ENCODE results near the gene MLH3. TPM values are rescaled to one million over a fixed set of nuclear protein-coding genes. Genes with fewer than 3 reads are reported as not detected.
A peak's percentile ranks its signal among the peaks of the same experiment; 100 is the strongest.

Gene MLH3
- polyA plus RNA-seq, 3 donors from 2014 or later = 0.38 to 12.9 (median 6.3) TPM

GRCh38 chr14:75041613-75042012, 9.7 kb downstream of the MLH3 start:
- Mint-ChIP-seq H3K4me3 (no peak overlapping the region), H3K4me1 (peaks cover 4 to 28% of the 10 kb centered on the region in 2 donors), H3K27ac (no peak overlapping the region), H3K27me3 (ENCODE audit: low read depth in 3 of 3) (no peaks in the 10 kb centered on the region), H3K36me3 (peaks cover 12 to 18% (median 15%) of the 10 kb centered on the region in 3 donors), H3K9me3 (no peaks in the 10 kb centered on the region)
- DNase-seq = no peak

DNA sequence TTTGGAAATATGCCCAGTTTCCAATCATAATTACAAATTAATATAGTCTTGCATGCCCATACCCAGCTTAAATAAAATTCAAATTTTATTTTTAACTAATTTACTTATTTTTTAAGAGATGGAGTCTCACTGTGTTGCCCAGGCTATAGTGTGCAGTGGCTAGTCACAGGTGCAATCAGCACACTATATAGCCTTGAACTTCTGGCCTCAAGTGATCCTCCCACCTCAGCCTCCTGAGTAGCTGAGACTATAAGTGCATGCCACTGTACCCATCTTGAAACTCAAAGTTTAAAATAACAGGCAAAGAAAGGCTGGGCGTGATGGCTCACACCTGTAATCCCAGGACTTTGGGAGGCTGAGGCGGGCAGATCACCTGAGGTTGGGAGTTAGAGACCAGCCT, 10.3 kb downstream of the MLH3 start:
- peaks cover 4 to 24% of the 10 kb centered on the region in 2 donors for H3K4me1 Mint-ChIP-seq
- no peak overlapping the region for H3K27ac Mint-ChIP-seq
- H3K27me3 Mint-ChIP-seq (ENCODE audit: low read depth in 3 of 3) = no peaks in the 10 kb centered on the region
- H3K9me3 Mint-ChIP-seq = no peaks in the 10 kb centered on the region
- H3K36me3 Mint-ChIP-seq = peaks cover 15 to 21% (median 16%) of the 10 kb centered on the region in 3 donors
- no peak overlapping the region for H3K4me3 Mint-ChIP-seq
- no peak for DNase-seq

DNA sequence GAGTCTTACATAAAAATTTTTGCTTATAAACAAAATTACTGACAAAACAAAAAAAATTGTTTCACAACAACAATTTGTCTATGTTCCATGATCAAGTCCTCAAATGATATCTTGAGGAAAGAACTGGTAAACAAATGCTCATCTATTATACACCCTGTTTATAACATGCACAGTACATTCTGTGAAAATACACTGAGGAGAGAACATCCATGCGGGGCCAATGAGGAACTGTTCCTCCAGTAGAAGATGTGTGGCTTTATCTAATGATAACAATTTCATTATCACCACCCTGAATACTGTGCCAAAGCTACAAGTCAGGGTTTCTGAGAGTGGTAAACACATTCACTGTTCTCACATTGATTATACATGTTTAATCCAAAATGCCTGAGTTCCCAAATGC, 10.8 kb downstream of the MLH3 start:
- Mint-ChIP-seq H3K4me3 (no peak overlapping the region), H3K9me3 (no peaks in the 10 kb centered on the region), H3K4me1 (peaks cover 2 to 19% of the 10 kb centered on the region in 2 donors), H3K36me3 (peaks cover 19 to 25% (median 20%) of the 10 kb centered on the region in 3 donors), H3K27ac (no peak overlapping the region), H3K27me3 (ENCODE audit: low read depth in 3 of 3) (no peaks in the 10 kb centered on the region)
- no peak for DNase-seq

DNA sequence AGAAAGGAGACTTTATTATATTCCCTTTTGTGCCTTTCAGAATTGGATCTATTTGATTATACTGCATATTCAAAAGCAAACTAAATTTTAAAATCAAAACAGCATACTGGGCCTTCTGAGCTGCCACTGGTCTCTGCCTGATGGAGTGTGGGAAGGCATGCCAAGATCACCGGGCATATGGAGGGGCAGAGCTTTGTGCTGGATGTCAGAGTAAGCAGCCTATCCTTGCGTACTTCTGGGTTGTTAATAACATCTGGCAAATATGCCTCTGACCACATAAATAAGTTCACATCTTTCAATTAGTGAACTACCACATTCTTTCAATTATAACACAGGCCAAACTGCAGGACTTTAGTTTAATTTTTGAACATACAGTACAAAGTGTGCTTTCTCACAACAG, 18.3 kb downstream of the MLH3 start:
- Mint-ChIP-seq H3K27ac (no peak overlapping the region), H3K36me3 (peaks cover 22 to 48% (median 40%) of the 10 kb centered on the region in 3 donors), H3K4me1 (no peaks in the 10 kb centered on the region), H3K27me3 (ENCODE audit: low read depth in 3 of 3) (no peaks in the 10 kb centered on the region), H3K9me3 (no peaks in the 10 kb centered on the region), H3K4me3 (no peak overlapping the region)
- no peak for DNase-seq

GRCh38 chr14:75030147-75030546, 21.1 kb downstream of the MLH3 start:
- H3K4me1 Mint-ChIP-seq = no peaks in the 10 kb centered on the region
- H3K36me3 Mint-ChIP-seq = peaks cover 10 to 33% (median 28%) of the 10 kb centered on the region in 3 donors
- no peak overlapping the region for H3K4me3 Mint-ChIP-seq
- no peaks in the 10 kb centered on the region for H3K9me3 Mint-ChIP-seq
- no peaks in the 10 kb centered on the region for H3K27me3 Mint-ChIP-seq (ENCODE audit: low read depth in 3 of 3)
- no peak for DNase-seq
- no peak overlapping the region for H3K27ac Mint-ChIP-seq

DNA sequence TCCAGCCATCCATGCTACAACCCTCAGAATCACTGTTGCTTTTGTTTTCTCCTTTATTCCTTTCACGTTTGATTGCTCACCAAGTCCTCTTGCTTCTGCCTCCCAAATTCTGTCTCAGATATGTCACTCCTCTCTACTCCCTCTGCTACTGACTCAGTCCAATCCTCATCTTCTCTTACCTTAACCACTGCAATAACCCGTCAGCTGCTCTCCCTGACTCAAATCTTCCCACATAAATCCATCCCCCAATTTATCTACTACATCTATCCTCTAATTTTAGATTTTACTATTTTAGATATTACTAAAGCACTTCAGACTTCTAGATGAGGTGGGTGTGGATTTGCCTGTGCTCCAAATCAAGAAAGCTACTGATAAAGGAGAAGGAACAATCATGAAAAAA, 25.4 kb downstream of the MLH3 start:
- H3K9me3 Mint-ChIP-seq = no peaks in the 10 kb centered on the region
- H3K27ac Mint-ChIP-seq = no peak overlapping the region
- no peaks in the 10 kb centered on the region for H3K4me1 Mint-ChIP-seq
- DNase-seq = no peak
- H3K4me3 Mint-ChIP-seq = no peak overlapping the region
- no peaks in the 10 kb centered on the region for H3K27me3 Mint-ChIP-seq (ENCODE audit: low read depth in 3 of 3)
- H3K36me3 Mint-ChIP-seq = peaks cover 15 to 24% (median 15%) of the 10 kb centered on the region in 3 donors

GRCh38 chr14:75025082-75025481, 26.2 kb downstream of the MLH3 start:
- Mint-ChIP-seq H3K4me1 (no peaks in the 10 kb centered on the region), H3K9me3 (no peaks in the 10 kb centered on the region), H3K36me3 (peaks cover 12 to 20% (median 14%) of the 10 kb centered on the region in 3 donors), H3K27me3 (ENCODE audit: low read depth in 3 of 3) (no peaks in the 10 kb centered on the region), H3K4me3 (no peak overlapping the region), H3K27ac (no peak overlapping the region)
- DNase-seq = no peak

- no peaks in the 10 kb centered on the region for H3K9me3 Mint-ChIP-seq
- no peak overlapping the region for H3K4me3 Mint-ChIP-seq
- H3K27me3 Mint-ChIP-seq (ENCODE audit: low read depth in 3 of 3) = no peaks in the 10 kb centered on the region
- H3K27ac Mint-ChIP-seq = peak overlapping the region in 1 of 6 donors; percentile 20
- no peaks in the 10 kb centered on the region for H3K4me1 Mint-ChIP-seq
- H3K36me3 Mint-ChIP-seq = peaks cover 17 to 32% (median 19%) of the 10 kb centered on the region in 3 donors
- no peak for DNase-seq
Measured at GRCh38 chr14:75023108-75023507, 28.2 kb downstream of the MLH3 start.

- peak overlapping the region in 1 of 6 donors; percentile 19 for H3K27ac Mint-ChIP-seq
- peak in 1 of 3 donors; percentile 13 for DNase-seq
- peaks cover 17 to 33% (median 19%) of the 10 kb centered on the region in 3 donors for H3K36me3 Mint-ChIP-seq
- H3K9me3 Mint-ChIP-seq = no peaks in the 10 kb centered on the region
- no peak overlapping the region for H3K4me3 Mint-ChIP-seq
- H3K27me3 Mint-ChIP-seq (ENCODE audit: low read depth in 3 of 3) = no peaks in the 10 kb centered on the region
- H3K4me1 Mint-ChIP-seq = no peaks in the 10 kb centered on the region
Measured at GRCh38 chr14:75022655-75023054, 28.6 kb downstream of the MLH3 start.

GRCh38 chr14:75018694-75019093, 32.6 kb downstream of the MLH3 start:
- Mint-ChIP-seq H3K4me1 (no peaks in the 10 kb centered on the region), H3K4me3 (no peak overlapping the region), H3K27ac (peak overlapping the region in 1 of 6 donors; percentile 1), H3K36me3 (peaks cover 30 to 58% (median 33%) of the 10 kb centered on the region in 3 donors), H3K9me3 (no peaks in the 10 kb centered on the region), H3K27me3 (ENCODE audit: low read depth in 3 of 3) (no peaks in the 10 kb centered on the region)
- no peak for DNase-seq

- Mint-ChIP-seq H3K9me3 (no peaks in the 10 kb centered on the region), H3K4me1 (peaks cover 0 to 2% of the 10 kb centered on the region in 2 donors), H3K27ac (peak overlapping the region in 1 of 6 donors; percentile 59), H3K4me3 (no peak overlapping the region), H3K27me3 (ENCODE audit: low read depth in 3 of 3) (no peaks in the 10 kb centered on the region), H3K36me3 (peaks cover 25 to 58% (median 33%) of the 10 kb centered on the region in 3 donors)
- no peak for DNase-seq
Measured at GRCh38 chr14:75016815-75017214, 34.5 kb downstream of the MLH3 start.

DNA sequence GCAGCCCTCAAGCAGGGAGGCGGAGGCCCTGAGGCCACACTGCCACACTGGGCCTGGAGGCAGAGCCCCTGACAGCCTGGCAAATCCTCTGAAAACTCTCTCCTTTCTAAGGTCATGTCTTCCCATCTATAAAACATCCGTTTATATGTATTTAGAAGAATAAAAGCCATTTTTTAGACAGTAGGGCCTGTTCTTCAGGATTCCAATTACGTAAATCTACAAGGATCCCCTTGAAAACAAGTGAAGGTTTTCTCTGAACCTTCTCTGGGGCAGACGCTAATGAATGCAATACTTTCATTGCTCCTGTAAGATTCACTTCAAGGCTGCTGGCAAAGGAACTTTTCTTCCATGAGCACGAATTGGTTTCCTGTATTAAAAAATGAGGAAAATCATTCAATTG, 35.8 kb downstream of the MLH3 start:
- Mint-ChIP-seq H3K9me3 (no peaks in the 10 kb centered on the region), H3K4me1 (peaks cover 0 to 16% of the 10 kb centered on the region in 2 donors), H3K36me3 (peaks cover 25 to 52% (median 28%) of the 10 kb centered on the region in 3 donors), H3K27me3 (ENCODE audit: low read depth in 3 of 3) (no peaks in the 10 kb centered on the region), H3K4me3 (no peak overlapping the region), H3K27ac (no peak overlapping the region)
- no peak for DNase-seq

- DNase-seq = no peak
- Mint-ChIP-seq H3K36me3 (peaks cover 26 to 55% (median 28%) of the 10 kb centered on the region in 3 donors), H3K27ac (peak overlapping the region in 2 of 6 donors; percentile 6 to 48), H3K27me3 (ENCODE audit: low read depth in 3 of 3) (no peaks in the 10 kb centered on the region), H3K9me3 (no peaks in the 10 kb centered on the region), H3K4me1 (peaks cover 0 to 33% of the 10 kb centered on the region in 2 donors), H3K4me3 (no peak overlapping the region)
Measured at GRCh38 chr14:75013290-75013689, 38.0 kb downstream of the MLH3 start.

DNA sequence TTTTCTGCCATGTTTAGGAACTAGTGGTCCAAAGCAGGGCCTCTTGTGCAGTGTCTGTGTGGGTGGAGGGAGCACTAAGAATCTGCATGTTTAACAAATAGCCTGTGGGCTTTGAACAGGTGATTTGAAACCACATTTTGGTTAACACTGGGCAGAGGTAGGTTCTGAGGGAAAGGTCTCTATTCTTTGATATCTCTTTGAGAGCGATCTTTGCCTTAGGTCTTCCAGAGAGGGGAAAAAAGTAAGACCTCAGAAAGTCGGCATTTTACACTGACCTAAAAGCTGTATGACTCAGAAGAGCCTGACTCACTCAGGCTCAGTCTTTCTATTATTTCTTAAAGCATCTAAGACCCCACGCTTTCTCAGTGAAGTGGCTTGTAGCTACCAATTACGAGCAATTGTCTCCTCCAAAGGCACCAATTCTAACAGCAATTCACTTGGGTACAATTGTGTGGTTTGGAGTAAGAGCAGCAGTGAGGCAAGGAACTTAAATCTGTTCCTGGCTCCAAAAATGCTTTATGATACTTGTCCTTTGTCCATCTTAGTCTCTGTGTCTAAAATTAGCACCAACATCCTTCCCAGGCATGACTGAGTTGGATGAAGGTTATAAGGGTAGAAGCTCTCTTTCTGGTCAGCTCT, 39.8 kb downstream of the MLH3 start:
- no peak overlapping the region for H3K4me3 Mint-ChIP-seq
- peaks cover 11 to 51% of the 10 kb centered on the region in 2 donors for H3K4me1 Mint-ChIP-seq
- H3K36me3 Mint-ChIP-seq = peaks cover 30 to 60% (median 40%) of the 10 kb centered on the region in 3 donors
- peak overlapping the region in 5 of 6 donors; percentile 58 to 78 (median 76) for H3K27ac Mint-ChIP-seq
- no peaks in the 10 kb centered on the region for H3K9me3 Mint-ChIP-seq
- peak in 1 of 3 donors; percentile 3 for DNase-seq
- H3K27me3 Mint-ChIP-seq (ENCODE audit: low read depth in 3 of 3) = no peaks in the 10 kb centered on the region
